Liver (tissue), 9 donors: ENCODE data around the gene CD63. TPM values are rescaled to one million over a fixed set of nuclear protein-coding genes. Genes with fewer than 3 reads are reported as not detected.

ENCODE experiments used
- DNase-seq: peaks from one replicate; pipeline ENCODE4 v3.0.0-alpha.2; 2017; ENCODE audit warnings: low spot score
- H3K27ac ChIP-seq, 2 donors: one replicate each; pipeline ENCODE4 v1.7.0; 2013; ENCODE audit warnings: inconsistent platforms in 2 of 2, low read length in 2 of 2, control low read depth in 1 of 2, low read depth in 1 of 2, mild to moderate bottlenecking in 1 of 2
- H3K27me3 ChIP-seq, 4 donors: one replicate each; pipeline versions ENCODE4 v1.6.1 to v1.7.0; 2013; ENCODE audit warnings: low read length in 3 of 4, inconsistent platforms in 1 of 4, mild to moderate bottlenecking in 1 of 4, moderate library complexity in 1 of 4; ENCODE audit not compliant: control insufficient read depth in 4 of 4, insufficient read depth in 4 of 4
- H3K36me3 ChIP-seq, 4 donors: one replicate each; pipeline versions ENCODE4 v1.6.1 to v1.7.0; 2013; ENCODE audit warnings: low read length in 3 of 4, mild to moderate bottlenecking in 3 of 4, low read depth in 1 of 4, moderate library complexity in 1 of 4; ENCODE audit not compliant: control insufficient read depth in 4 of 4, insufficient read depth in 3 of 4
- H3K4me1 ChIP-seq, 4 donors: one replicate each; pipeline versions ENCODE4 v1.6.1 to v1.7.0; 2013; ENCODE audit warnings: low read length in 3 of 4, mild to moderate bottlenecking in 3 of 4, moderate library complexity in 1 of 4; ENCODE audit not compliant: control insufficient read depth in 4 of 4, insufficient read depth in 4 of 4
- H3K4me3 ChIP-seq, 3 donors: one replicate each; pipeline versions ENCODE4 v1.6.1 to v1.7.0; 2013; ENCODE audit warnings: low read length in 3 of 3, control low read depth in 1 of 3, low read depth in 1 of 3, mild to moderate bottlenecking in 1 of 3
- H3K9ac ChIP-seq, 2 donors: one replicate each; pipeline ENCODE4 v1.7.0; 2013; ENCODE audit warnings: low read length in 2 of 2, mild to moderate bottlenecking in 2 of 2, moderate library complexity in 2 of 2, control low read depth in 1 of 2, low read depth in 1 of 2
- H3K9me3 ChIP-seq, 4 donors: one replicate each; pipeline versions ENCODE4 v1.6.1 to v1.7.0; 2013; ENCODE audit warnings: low read length in 3 of 4; ENCODE audit not compliant: control insufficient read depth in 4 of 4
- EGR1 ChIP-seq, 2 donors: IDR thresholded peaks; 2 replicates each; pipeline ENCODE4 v1.6.1; 2016 to 2018; ENCODE audit warnings: antibody characterized with exemption in 2 of 2, low read depth in 2 of 2
- FOXA1 ChIP-seq: IDR thresholded peaks from 2 replicates; pipeline ENCODE4 v1.6.1; 2016; ENCODE audit warnings: antibody characterized with exemption
- FOXA2 ChIP-seq: IDR thresholded peaks from 2 replicates; pipeline ENCODE4 v1.6.1; 2016; ENCODE audit warnings: antibody characterized with exemption
- GABPA ChIP-seq, 2 donors: IDR thresholded peaks in 1 of 2; conservative IDR thresholded peaks in 1 of 2; 2 replicates each; pipeline ENCODE4 v1.6.1; 2016; ENCODE audit warnings: antibody characterized with exemption in 2 of 2, mild to moderate bottlenecking in 1 of 2, moderate library complexity in 1 of 2
- HNF4A ChIP-seq, 2 donors: conservative IDR thresholded peaks; 2 replicates each; pipeline ENCODE4 v1.6.1; 2016; ENCODE audit warnings: antibody characterized with exemption in 2 of 2, mild to moderate bottlenecking in 2 of 2
- HNF4G ChIP-seq: IDR thresholded peaks from 2 replicates; pipeline ENCODE4 v1.6.1; 2016; ENCODE audit warnings: antibody characterized with exemption
- JUND ChIP-seq, 2 donors: IDR thresholded peaks; 2 replicates each; pipeline ENCODE4 v1.6.1; 2016; ENCODE audit warnings: antibody characterized with exemption in 2 of 2
- NR2F2 ChIP-seq: IDR thresholded peaks from 2 replicates; pipeline ENCODE4 v1.6.1; 2016; ENCODE audit warnings: antibody characterized with exemption
- RAD21 ChIP-seq, 2 donors: IDR thresholded peaks; 2 replicates each; pipeline ENCODE4 v1.6.1; 2016; ENCODE audit warnings: antibody characterized with exemption in 2 of 2, mild to moderate bottlenecking in 2 of 2
- RXRA ChIP-seq, 2 donors: IDR thresholded peaks; 2 replicates each; pipeline ENCODE4 v1.6.1; 2017 to 2018; ENCODE audit warnings: antibody characterized with exemption in 2 of 2, mild to moderate bottlenecking in 1 of 2
- SP1 ChIP-seq: IDR thresholded peaks from 2 replicates; pipeline ENCODE4 v1.6.1; 2018; ENCODE audit warnings: antibody characterized with exemption, mild to moderate bottlenecking
- TAF1 ChIP-seq: conservative IDR thresholded peaks from 2 replicates; pipeline ENCODE4 v1.6.1; 2016; ENCODE audit warnings: antibody characterized with exemption, mild to moderate bottlenecking
- YY1 ChIP-seq: IDR thresholded peaks from 2 replicates; pipeline ENCODE4 v1.6.1; 2016; ENCODE audit warnings: antibody characterized with exemption, mild to moderate bottlenecking
- WGBS: extraction: QIAGEN DNeasy Blood & Tissue Kit; methylation state at CpG from one replicate; pipeline ENCODE4 v1.1.7; 2013; 5-methylcytosine and 5-hydroxymethylcytosine counted together
- polyA plus RNA-seq, 2 donors: library from polyadenylated mRNA; stranded (reverse) in 1 of 2; unstranded in 1 of 2; fragments of 200-250 nt in 1 of 2; fragments of >200 nt in 1 of 2; fragmentation: Nextera tagmentation in 1 of 2; extraction: Ambion mirVana in 1 of 2; gene quantifications; one replicate each; pipeline versions ENCODE4 v1.2.1 to v1.2.3, GENCODE V29; 2013 to 2015
- total RNA-seq, 2 donors: library from RNA; depleted of rRNA; stranded (reverse); fragments of >200 nt; gene quantifications; one replicate each; pipeline ENCODE4 v1.2.3, GENCODE V29; 2014
- TF ChIP-seq, protein P1 (sequence below): IDR thresholded peaks from 2 replicates; pipeline ENCODE4 v1.6.1; 2016; ENCODE audit warnings: antibody characterized with exemption
- TF ChIP-seq, protein P2 (sequence below): fragments of 150-350 bp; IDR thresholded peaks from 2 replicates; pipeline ENCODE4 v1.5.1; 2017; ENCODE audit warnings: improper control_type of control experiment, low read depth, low read length; ENCODE audit not compliant: missing input control
- TF ChIP-seq, protein P3 (sequence below): IDR thresholded peaks from 2 replicates; pipeline ENCODE4 v1.6.1; 2016; ENCODE audit warnings: antibody characterized with exemption
- TF ChIP-seq, protein P4 (sequence below): IDR thresholded peaks from 2 replicates; pipeline ENCODE4 v1.6.1; 2016; ENCODE audit warnings: antibody characterized with exemption, mild to moderate bottlenecking
- TF ChIP-seq, protein P5 (sequence below): IDR thresholded peaks from 2 replicates; pipeline ENCODE4 v1.6.1; 2016; ENCODE audit warnings: antibody characterized with exemption
- donor health status: healthy.
- donor health status: healthy.
- donor health status: healthy.
- donor health status: healthy.
- donor health status: healthy.

The CD63 gene
- total and polyA plus RNA-seq, 4 donors = 185 to 373 (median 338) TPM

DNA sequence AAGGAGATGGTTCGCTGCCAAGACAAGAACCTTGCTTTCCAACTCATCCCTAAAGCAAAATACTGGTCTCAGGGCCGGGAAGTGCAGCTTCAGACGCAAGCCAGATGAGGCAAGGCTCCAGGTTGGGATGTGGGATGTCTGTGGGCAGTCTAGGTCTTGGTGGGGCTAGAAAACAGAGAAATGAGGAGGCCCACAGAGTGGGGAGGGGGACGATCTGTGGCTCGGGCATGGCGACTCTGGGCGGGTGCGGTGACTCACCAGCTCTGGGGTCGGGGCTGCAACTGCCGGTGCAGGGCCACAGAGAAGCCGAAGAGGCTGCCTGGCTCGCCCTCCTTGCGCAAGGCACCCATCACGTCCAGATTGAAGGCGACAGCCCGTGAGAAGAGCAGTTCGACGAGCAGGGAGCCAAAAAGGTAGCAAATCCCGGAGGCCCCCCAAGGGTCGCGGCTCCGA is 21.6 kb downstream of the CD63 start:
- no peaks in the 10 kb centered on the region for H3K27me3 ChIP-seq
- WGBS = 16% methylated on average over 22 of the region's 22 CpGs
- H3K27ac ChIP-seq = no peak overlapping the region
- DNase-seq = no peak
- peaks cover 0 to 9% (median 6%) of the 10 kb centered on the region in 4 donors for H3K4me1 ChIP-seq
- TF ChIP-seq GABPA (IDR thresholded peaks at IDR 0.05 in 1 of 2, conservative IDR thresholded peaks at IDR 0.05 in 1 of 2) = no peak
- TF ChIP-seq, protein P1, sequence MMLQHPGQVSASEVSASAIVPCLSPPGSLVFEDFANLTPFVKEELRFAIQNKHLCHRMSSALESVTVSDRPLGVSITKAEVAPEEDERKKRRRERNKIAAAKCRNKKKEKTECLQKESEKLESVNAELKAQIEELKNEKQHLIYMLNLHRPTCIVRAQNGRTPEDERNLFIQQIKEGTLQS = no peak
- TF ChIP-seq, protein P2, sequence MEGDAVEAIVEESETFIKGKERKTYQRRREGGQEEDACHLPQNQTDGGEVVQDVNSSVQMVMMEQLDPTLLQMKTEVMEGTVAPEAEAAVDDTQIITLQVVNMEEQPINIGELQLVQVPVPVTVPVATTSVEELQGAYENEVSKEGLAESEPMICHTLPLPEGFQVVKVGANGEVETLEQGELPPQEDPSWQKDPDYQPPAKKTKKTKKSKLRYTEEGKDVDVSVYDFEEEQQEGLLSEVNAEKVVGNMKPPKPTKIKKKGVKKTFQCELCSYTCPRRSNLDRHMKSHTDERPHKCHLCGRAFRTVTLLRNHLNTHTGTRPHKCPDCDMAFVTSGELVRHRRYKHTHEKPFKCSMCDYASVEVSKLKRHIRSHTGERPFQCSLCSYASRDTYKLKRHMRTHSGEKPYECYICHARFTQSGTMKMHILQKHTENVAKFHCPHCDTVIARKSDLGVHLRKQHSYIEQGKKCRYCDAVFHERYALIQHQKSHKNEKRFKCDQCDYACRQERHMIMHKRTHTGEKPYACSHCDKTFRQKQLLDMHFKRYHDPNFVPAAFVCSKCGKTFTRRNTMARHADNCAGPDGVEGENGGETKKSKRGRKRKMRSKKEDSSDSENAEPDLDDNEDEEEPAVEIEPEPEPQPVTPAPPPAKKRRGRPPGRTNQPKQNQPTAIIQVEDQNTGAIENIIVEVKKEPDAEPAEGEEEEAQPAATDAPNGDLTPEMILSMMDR = no peak
- no peak for TF ChIP-seq TAF1
- TF ChIP-seq JUND (IDR thresholded peaks at IDR 0.05) = no peak
- no peak for TF ChIP-seq RAD21 (IDR thresholded peaks at IDR 0.05)
- TF ChIP-seq RXRA (IDR thresholded peaks at IDR 0.05) = no peak
- TF ChIP-seq FOXA1 = no peak
- no peak for TF ChIP-seq HNF4A (conservative IDR thresholded peaks at IDR 0.05)
- no peak for TF ChIP-seq NR2F2
- TF ChIP-seq SP1 = no peak
- TF ChIP-seq EGR1 (IDR thresholded peaks at IDR 0.05; ENCODE audit: low read depth in 2 of 2) = no peak
- no peak for TF ChIP-seq YY1
- TF ChIP-seq, protein P3, sequence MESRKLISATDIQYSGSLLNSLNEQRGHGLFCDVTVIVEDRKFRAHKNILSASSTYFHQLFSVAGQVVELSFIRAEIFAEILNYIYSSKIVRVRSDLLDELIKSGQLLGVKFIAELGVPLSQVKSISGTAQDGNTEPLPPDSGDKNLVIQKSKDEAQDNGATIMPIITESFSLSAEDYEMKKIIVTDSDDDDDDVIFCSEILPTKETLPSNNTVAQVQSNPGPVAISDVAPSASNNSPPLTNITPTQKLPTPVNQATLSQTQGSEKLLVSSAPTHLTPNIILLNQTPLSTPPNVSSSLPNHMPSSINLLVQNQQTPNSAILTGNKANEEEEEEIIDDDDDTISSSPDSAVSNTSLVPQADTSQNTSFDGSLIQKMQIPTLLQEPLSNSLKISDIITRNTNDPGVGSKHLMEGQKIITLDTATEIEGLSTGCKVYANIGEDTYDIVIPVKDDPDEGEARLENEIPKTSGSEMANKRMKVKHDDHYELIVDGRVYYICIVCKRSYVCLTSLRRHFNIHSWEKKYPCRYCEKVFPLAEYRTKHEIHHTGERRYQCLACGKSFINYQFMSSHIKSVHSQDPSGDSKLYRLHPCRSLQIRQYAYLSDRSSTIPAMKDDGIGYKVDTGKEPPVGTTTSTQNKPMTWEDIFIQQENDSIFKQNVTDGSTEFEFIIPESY = no peak
- TF ChIP-seq, protein P4, sequence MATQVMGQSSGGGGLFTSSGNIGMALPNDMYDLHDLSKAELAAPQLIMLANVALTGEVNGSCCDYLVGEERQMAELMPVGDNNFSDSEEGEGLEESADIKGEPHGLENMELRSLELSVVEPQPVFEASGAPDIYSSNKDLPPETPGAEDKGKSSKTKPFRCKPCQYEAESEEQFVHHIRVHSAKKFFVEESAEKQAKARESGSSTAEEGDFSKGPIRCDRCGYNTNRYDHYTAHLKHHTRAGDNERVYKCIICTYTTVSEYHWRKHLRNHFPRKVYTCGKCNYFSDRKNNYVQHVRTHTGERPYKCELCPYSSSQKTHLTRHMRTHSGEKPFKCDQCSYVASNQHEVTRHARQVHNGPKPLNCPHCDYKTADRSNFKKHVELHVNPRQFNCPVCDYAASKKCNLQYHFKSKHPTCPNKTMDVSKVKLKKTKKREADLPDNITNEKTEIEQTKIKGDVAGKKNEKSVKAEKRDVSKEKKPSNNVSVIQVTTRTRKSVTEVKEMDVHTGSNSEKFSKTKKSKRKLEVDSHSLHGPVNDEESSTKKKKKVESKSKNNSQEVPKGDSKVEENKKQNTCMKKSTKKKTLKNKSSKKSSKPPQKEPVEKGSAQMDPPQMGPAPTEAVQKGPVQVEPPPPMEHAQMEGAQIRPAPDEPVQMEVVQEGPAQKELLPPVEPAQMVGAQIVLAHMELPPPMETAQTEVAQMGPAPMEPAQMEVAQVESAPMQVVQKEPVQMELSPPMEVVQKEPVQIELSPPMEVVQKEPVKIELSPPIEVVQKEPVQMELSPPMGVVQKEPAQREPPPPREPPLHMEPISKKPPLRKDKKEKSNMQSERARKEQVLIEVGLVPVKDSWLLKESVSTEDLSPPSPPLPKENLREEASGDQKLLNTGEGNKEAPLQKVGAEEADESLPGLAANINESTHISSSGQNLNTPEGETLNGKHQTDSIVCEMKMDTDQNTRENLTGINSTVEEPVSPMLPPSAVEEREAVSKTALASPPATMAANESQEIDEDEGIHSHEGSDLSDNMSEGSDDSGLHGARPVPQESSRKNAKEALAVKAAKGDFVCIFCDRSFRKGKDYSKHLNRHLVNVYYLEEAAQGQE = no peak
- no peak for TF ChIP-seq HNF4G
- TF ChIP-seq FOXA2 = no peak
- TF ChIP-seq, protein P5, sequence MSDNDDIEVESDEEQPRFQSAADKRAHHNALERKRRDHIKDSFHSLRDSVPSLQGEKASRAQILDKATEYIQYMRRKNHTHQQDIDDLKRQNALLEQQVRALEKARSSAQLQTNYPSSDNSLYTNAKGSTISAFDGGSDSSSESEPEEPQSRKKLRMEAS = no peak
- no peaks in the 10 kb centered on the region for H3K36me3 ChIP-seq
- H3K4me3 ChIP-seq = peak overlapping the region in 2 of 3 donors; percentile 35 to 67
- no peaks in the 10 kb centered on the region for H3K9me3 ChIP-seq
- H3K9ac ChIP-seq = no peak overlapping the region
